Thyroid gland (tissue), 4 donors: ENCODE results near the gene MYO5A.

Experiments used
- POLR2A ChIP-seq, 2 donors: fragments of 450-650 bp; IDR thresholded peaks; one replicate each; pipeline ENCODE4 v1.6.1; 2017; ENCODE audit warnings: antibody characterized with exemption in 2 of 2, mild to moderate bottlenecking in 2 of 2, moderate library complexity in 1 of 2
- TF ChIP-seq, protein P1 (sequence below), 6 experiments: fragments of 200-600 bp in 3 of 6; fragments of 450-650 bp in 3 of 6; sonication (generic) in 3 of 6; IDR thresholded peaks; one replicate each; pipeline ENCODE4 v1.5.1; 2016 to 2019; ENCODE audit warnings: antibody characterized with exemption in 6 of 6, mild to moderate bottlenecking in 2 of 6, inconsistent platforms in 1 of 6, moderate library complexity in 1 of 6

GRCh38 chr15:52295421-52296001 is 233.2 kb downstream of the MYO5A start, which contains the start of gene MYO5C:
- TF ChIP-seq, protein P1, sequence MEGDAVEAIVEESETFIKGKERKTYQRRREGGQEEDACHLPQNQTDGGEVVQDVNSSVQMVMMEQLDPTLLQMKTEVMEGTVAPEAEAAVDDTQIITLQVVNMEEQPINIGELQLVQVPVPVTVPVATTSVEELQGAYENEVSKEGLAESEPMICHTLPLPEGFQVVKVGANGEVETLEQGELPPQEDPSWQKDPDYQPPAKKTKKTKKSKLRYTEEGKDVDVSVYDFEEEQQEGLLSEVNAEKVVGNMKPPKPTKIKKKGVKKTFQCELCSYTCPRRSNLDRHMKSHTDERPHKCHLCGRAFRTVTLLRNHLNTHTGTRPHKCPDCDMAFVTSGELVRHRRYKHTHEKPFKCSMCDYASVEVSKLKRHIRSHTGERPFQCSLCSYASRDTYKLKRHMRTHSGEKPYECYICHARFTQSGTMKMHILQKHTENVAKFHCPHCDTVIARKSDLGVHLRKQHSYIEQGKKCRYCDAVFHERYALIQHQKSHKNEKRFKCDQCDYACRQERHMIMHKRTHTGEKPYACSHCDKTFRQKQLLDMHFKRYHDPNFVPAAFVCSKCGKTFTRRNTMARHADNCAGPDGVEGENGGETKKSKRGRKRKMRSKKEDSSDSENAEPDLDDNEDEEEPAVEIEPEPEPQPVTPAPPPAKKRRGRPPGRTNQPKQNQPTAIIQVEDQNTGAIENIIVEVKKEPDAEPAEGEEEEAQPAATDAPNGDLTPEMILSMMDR (IDR thresholded peaks at IDR 0.05), result no peak
- TF ChIP-seq POLR2A (IDR thresholded peaks at IDR 0.05), result peak; percentile 78 to 95
